PC-3 (cell line): ENCODE measurements around the gene SSUH2.

Source experiments
- CTCF ChIP-seq: fragments of 300-600 bp; sonication (generic); conservative IDR thresholded peaks from 2 replicates; pipeline ENCODE4 v1.5.1; 2017; ENCODE audit warnings: antibody characterized with exemption, low read depth, mild to moderate bottlenecking, low read length
- EZH2phosphoT487 ChIP-seq: fragments of 300-600 bp; sonication (generic); IDR thresholded peaks from 2 replicates; pipeline ENCODE4 v1.6.1; 2018; ENCODE audit warnings: mild to moderate bottlenecking, antibody characterized with exemption, low read length, borderline replicate concordance

DNA sequence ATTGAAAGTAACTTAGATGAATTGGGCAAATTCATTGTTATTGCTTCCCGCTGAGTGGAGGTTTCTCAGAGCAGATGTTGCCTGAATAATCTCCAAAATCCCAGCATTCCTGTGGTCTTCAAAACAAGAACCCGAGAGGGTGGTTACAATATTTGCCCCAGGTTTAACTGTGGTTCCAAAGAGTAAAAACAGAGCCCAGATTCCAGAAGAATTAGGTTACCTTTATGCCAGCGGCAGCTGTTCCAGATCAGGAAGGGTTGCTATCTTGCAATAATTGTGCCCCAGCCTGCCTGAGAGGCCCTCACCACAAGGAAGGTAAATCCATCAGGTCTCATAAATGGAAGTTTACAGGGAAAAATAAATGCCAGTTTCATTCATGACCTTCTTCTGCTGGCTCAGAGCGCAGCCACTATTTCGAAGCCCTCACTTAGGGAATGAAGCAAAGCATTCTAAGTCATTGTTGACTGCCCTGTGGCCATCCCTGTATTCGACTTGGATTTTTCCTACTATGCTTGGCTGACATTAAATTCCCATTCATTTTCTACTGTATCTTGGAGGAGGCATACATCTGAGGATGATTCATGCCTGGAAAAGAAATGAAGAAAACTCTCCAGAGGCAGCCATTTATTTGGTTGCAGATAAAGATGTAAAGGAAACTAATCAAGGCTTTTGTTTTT lies 54.6 kb downstream of the SSUH2 start:
- no peak for TF ChIP-seq CTCF
- TF ChIP-seq EZH2phosphoT487: no peak
